ENCODE results near the gene GRIK4.
A peak's percentile ranks its signal among the peaks of the same experiment; 100 is the strongest.

DNA sequence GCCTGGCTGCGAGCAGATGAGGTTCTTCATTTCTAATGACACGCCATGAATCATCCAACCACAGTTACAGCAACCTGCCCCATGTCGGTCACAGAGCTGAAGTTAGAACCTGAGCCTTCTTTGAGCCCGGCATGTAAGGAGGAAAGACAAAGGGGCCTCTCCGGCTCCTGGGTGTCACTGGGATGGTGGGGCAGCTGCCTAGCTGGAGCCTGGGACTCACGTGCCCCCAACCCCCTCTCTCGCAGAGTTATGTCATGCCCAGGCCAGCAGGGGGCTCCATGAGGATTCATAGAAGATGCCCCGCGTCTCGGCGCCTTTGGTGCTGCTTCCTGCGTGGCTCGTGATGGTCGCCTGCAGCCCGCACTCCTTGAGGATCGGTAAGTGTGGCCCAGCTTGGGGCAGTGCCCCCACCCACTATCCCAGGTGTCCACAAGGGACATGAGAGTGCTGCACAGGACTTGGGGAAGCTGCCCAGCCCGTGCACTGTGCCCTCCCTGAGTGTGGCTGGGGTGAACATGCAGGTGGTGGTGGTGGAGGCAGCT, 148.5 kb downstream of the GRIK4 start:
- TF ChIP-seq, protein P1, sequence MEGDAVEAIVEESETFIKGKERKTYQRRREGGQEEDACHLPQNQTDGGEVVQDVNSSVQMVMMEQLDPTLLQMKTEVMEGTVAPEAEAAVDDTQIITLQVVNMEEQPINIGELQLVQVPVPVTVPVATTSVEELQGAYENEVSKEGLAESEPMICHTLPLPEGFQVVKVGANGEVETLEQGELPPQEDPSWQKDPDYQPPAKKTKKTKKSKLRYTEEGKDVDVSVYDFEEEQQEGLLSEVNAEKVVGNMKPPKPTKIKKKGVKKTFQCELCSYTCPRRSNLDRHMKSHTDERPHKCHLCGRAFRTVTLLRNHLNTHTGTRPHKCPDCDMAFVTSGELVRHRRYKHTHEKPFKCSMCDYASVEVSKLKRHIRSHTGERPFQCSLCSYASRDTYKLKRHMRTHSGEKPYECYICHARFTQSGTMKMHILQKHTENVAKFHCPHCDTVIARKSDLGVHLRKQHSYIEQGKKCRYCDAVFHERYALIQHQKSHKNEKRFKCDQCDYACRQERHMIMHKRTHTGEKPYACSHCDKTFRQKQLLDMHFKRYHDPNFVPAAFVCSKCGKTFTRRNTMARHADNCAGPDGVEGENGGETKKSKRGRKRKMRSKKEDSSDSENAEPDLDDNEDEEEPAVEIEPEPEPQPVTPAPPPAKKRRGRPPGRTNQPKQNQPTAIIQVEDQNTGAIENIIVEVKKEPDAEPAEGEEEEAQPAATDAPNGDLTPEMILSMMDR (IDR thresholded peaks at IDR 0.05; ENCODE audit: low read depth, low read length, missing input control): peak; percentile 34
- TF ChIP-seq GABPA (IDR thresholded peaks at IDR 0.05 in 1 of 2, conservative IDR thresholded peaks at IDR 0.05 in 1 of 2) (no peak), JUND (IDR thresholded peaks at IDR 0.05) (no peak), FOXA1 (IDR thresholded peaks at IDR 0.05) (no peak), SP1 (IDR thresholded peaks at IDR 0.05) (no peak), HNF4G (IDR thresholded peaks at IDR 0.05) (no peak), HNF4A (conservative IDR thresholded peaks at IDR 0.05) (no peak), YY1 (IDR thresholded peaks at IDR 0.05) (no peak), RAD21 (IDR thresholded peaks at IDR 0.05) (peak; percentile 49 to 65), TAF1 (conservative IDR thresholded peaks at IDR 0.05) (no peak)
- TF ChIP-seq, protein P2, sequence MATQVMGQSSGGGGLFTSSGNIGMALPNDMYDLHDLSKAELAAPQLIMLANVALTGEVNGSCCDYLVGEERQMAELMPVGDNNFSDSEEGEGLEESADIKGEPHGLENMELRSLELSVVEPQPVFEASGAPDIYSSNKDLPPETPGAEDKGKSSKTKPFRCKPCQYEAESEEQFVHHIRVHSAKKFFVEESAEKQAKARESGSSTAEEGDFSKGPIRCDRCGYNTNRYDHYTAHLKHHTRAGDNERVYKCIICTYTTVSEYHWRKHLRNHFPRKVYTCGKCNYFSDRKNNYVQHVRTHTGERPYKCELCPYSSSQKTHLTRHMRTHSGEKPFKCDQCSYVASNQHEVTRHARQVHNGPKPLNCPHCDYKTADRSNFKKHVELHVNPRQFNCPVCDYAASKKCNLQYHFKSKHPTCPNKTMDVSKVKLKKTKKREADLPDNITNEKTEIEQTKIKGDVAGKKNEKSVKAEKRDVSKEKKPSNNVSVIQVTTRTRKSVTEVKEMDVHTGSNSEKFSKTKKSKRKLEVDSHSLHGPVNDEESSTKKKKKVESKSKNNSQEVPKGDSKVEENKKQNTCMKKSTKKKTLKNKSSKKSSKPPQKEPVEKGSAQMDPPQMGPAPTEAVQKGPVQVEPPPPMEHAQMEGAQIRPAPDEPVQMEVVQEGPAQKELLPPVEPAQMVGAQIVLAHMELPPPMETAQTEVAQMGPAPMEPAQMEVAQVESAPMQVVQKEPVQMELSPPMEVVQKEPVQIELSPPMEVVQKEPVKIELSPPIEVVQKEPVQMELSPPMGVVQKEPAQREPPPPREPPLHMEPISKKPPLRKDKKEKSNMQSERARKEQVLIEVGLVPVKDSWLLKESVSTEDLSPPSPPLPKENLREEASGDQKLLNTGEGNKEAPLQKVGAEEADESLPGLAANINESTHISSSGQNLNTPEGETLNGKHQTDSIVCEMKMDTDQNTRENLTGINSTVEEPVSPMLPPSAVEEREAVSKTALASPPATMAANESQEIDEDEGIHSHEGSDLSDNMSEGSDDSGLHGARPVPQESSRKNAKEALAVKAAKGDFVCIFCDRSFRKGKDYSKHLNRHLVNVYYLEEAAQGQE (IDR thresholded peaks at IDR 0.05): no peak
- TF ChIP-seq, protein P3, sequence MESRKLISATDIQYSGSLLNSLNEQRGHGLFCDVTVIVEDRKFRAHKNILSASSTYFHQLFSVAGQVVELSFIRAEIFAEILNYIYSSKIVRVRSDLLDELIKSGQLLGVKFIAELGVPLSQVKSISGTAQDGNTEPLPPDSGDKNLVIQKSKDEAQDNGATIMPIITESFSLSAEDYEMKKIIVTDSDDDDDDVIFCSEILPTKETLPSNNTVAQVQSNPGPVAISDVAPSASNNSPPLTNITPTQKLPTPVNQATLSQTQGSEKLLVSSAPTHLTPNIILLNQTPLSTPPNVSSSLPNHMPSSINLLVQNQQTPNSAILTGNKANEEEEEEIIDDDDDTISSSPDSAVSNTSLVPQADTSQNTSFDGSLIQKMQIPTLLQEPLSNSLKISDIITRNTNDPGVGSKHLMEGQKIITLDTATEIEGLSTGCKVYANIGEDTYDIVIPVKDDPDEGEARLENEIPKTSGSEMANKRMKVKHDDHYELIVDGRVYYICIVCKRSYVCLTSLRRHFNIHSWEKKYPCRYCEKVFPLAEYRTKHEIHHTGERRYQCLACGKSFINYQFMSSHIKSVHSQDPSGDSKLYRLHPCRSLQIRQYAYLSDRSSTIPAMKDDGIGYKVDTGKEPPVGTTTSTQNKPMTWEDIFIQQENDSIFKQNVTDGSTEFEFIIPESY (IDR thresholded peaks at IDR 0.05): no peak
- TF ChIP-seq, protein P4, sequence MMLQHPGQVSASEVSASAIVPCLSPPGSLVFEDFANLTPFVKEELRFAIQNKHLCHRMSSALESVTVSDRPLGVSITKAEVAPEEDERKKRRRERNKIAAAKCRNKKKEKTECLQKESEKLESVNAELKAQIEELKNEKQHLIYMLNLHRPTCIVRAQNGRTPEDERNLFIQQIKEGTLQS (IDR thresholded peaks at IDR 0.05): no peak
- TF ChIP-seq, protein P5, sequence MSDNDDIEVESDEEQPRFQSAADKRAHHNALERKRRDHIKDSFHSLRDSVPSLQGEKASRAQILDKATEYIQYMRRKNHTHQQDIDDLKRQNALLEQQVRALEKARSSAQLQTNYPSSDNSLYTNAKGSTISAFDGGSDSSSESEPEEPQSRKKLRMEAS (IDR thresholded peaks at IDR 0.05): no peak

Measured in liver (tissue), 3 donors.